PC-9 (cell line): ENCODE measurements around the gene UBXN11. TPM values are rescaled to one million over a fixed set of nuclear protein-coding genes. Genes with fewer than 3 reads are reported as not detected.

Experiments used
- BruUV-seq: library from RNA; stranded (reverse); fragments of 400-500 nt; replicated peaks from 2 replicates; lab custom pipeline; 2021; lab: Mats Ljungman, UMichigan
- CTCF ChIA-PET: fragments of 300-600 bp; sonication (Branson Sonifier 250); formaldehyde crosslinking; loops from one replicate; lab custom pipeline; 2022; ENCODE audit warnings: antibody characterized with exemption; lab: Charles Lee
- POLR2A ChIA-PET: fragments of 300-600 bp; sonication (Branson Sonifier 250); formaldehyde crosslinking; loops from one replicate; lab custom pipeline; 2022; ENCODE audit warnings: antibody characterized with exemption; ENCODE audit not compliant: unreplicated experiment; lab: Charles Lee
- DNase-seq, 2 experiments: peaks; one replicate each; pipeline versions ENCODE4 v3.0.0 to v3.0.0-alpha.2; 2015 to 2022; ENCODE audit warnings: mixed read lengths in 1 of 2
- H2AFZ ChIP-seq: fragments of 200-600 bp; sonication (generic); 2 replicates; pipeline ENCODE4 v1.8.1; 2017; ENCODE audit warnings: antibody characterized with exemption
- H3F3A ChIP-seq: fragments of 200-600 bp; sonication (generic); 2 replicates; pipeline ENCODE4 v1.8.1; 2017; ENCODE audit warnings: antibody characterized with exemption, mild to moderate bottlenecking, low read depth; ENCODE audit not compliant: insufficient read depth
- H3K27ac ChIP-seq: fragments of 200-600 bp; sonication (generic); 2 replicates; pipeline ENCODE4 v1.6.1; 2016; ENCODE audit warnings: mixed run types
- H3K27me3 ChIP-seq: fragments of 200-600 bp; sonication (generic); 2 replicates; pipeline ENCODE4 v1.6.1; 2016; ENCODE audit warnings: low read depth, mixed run types; ENCODE audit not compliant: insufficient read depth
- H3K36me3 ChIP-seq: fragments of 200-600 bp; sonication (generic); 2 replicates; pipeline ENCODE4 v1.6.1; 2016; ENCODE audit warnings: low read depth, mixed run types
- H3K4me1 ChIP-seq: fragments of 200-600 bp; sonication (generic); replicated peaks from 2 replicates; pipeline ENCODE4 v1.6.1; 2016; ENCODE audit warnings: mixed run types; ENCODE audit not compliant: insufficient read depth
- H3K4me2 ChIP-seq: fragments of 200-600 bp; sonication (generic); 2 replicates; pipeline ENCODE4 v1.6.1; 2017; ENCODE audit warnings: mixed run types
- H3K4me3 ChIP-seq: fragments of 200-600 bp; sonication (generic); 2 replicates; pipeline ENCODE4 v1.6.1; 2016; ENCODE audit warnings: mixed run types
- H3K79me2 ChIP-seq: fragments of 200-600 bp; sonication (generic); 2 replicates; pipeline ENCODE4 v1.6.1; 2017; ENCODE audit warnings: low read depth, mixed run types
- H3K9me2 ChIP-seq: fragments of 200-600 bp; sonication (generic); 2 replicates; pipeline ENCODE4 v1.8.1; 2017; ENCODE audit warnings: mild to moderate bottlenecking; ENCODE audit not compliant: insufficient read depth
- H3K9me3 ChIP-seq: fragments of 200-600 bp; sonication (generic); 2 replicates; pipeline ENCODE4 v1.8.1; 2016; ENCODE audit warnings: low read depth; ENCODE audit not compliant: insufficient read depth
- H4K20me1 ChIP-seq: fragments of 200-600 bp; sonication (generic); 2 replicates; pipeline ENCODE4 v1.8.1; 2017; ENCODE audit not compliant: insufficient read depth
- CTCF ChIP-seq: fragments of 200-600 bp; sonication (generic); conservative IDR thresholded peaks from 2 replicates; pipeline ENCODE4 v1.6.1; 2017; ENCODE audit warnings: mixed run types, antibody characterized with exemption, mild to moderate bottlenecking, moderate library complexity
- EZH2 ChIP-seq: fragments of 200-600 bp; sonication (generic); IDR thresholded peaks from 2 replicates; pipeline ENCODE4 v1.8.0; 2017; ENCODE audit warnings: antibody characterized with exemption, low read depth
- intact Hi-C: fragments of 100-400 bp; cut with micrococcal nuclease; formaldehyde crosslinking; loops from one replicate; pipeline ENCODE4 v1.10.0; 2022; ENCODE audit not compliant: unreplicated experiment
- total RNA-seq: library from RNA; stranded (reverse); gene quantifications from 2 replicates; pipeline ENCODE4 v1.2.3, GENCODE V29; 2021

The UBXN11 gene
- total RNA-seq, 1 experiment from 2014 or later, result 57.2 TPM

GRCh38 chr1:26337625-26338024 is 31.2 kb upstream of the UBXN11 start:
- H3K36me3 ChIP-seq, result no peaks in the 10 kb centered on the region
- no peaks in the 10 kb centered on the region for H3K27me3 ChIP-seq
- no peaks in the 10 kb centered on the region for H3K9me3 ChIP-seq
- no peaks in the 10 kb centered on the region for H3K4me1 ChIP-seq
- H3K79me2 ChIP-seq, result no peaks in the 10 kb centered on the region
- TF ChIP-seq EZH2, result no peak
- no peak overlapping the region for H3K27ac ChIP-seq
- intact Hi-C loops, result no loop called here
- 0 out of 2 replicates have a peak, but pooled peaks cover 3% of the 10 kb centered on the region for H3F3A ChIP-seq
- H3K9me2 ChIP-seq, result no peaks in the 10 kb centered on the region
- BruUV-seq, result no TSS peak
- ChIA-PET CTCF (interaction anchor here (0.6 kb wide), 1 partner anchor 10 kb away, joined by 3 read pairs; no protein-coding TSS in a partner anchor), POLR2A (no interaction called here)
- no peak for DNase-seq
- no peak overlapping the region for H3K4me3 ChIP-seq
- H3K4me2 ChIP-seq, result no peak overlapping the region
- no peaks in the 10 kb centered on the region for H4K20me1 ChIP-seq
- no peak overlapping the region for H2AFZ ChIP-seq

- H3K9me2 ChIP-seq, result no peaks in the 10 kb centered on the region
- no TSS peak for BruUV-seq
- H3K36me3 ChIP-seq, result no peaks in the 10 kb centered on the region
- no peak overlapping the region for H3K4me3 ChIP-seq
- H3K9me3 ChIP-seq, result no peaks in the 10 kb centered on the region
- intact Hi-C loops, result no loop called here
- H4K20me1 ChIP-seq, result no peaks in the 10 kb centered on the region
- no peak for TF ChIP-seq CTCF
- no peak for TF ChIP-seq EZH2
- H3F3A ChIP-seq, result 0 out of 2 replicates have a peak, but pooled peaks cover 3% of the 10 kb centered on the region
- H3K4me1 ChIP-seq, result no peaks in the 10 kb centered on the region
- no peak for DNase-seq
- no peaks in the 10 kb centered on the region for H3K79me2 ChIP-seq
- no peak overlapping the region for H2AFZ ChIP-seq
- no peak overlapping the region for H3K4me2 ChIP-seq
- ChIA-PET POLR2A (no interaction called here), CTCF (no interaction called here)
- no peak overlapping the region for H3K27ac ChIP-seq
- H3K27me3 ChIP-seq, result no peaks in the 10 kb centered on the region
Measured at GRCh38 chr1:26337206-26337535, 30.7 kb upstream of the UBXN11 start.

GRCh38 chr1:26336477-26337205 is 30.2 kb upstream of the UBXN11 start:
- Histone ChIP-seq H3F3A (0 out of 2 replicates have a peak, but pooled peaks cover 3% of the 10 kb centered on the region), H3K4me3 (no peak overlapping the region), H3K4me2 (peak overlapping the region; percentile 13; the same call in 1 of the 2 replicates), H3K27me3 (no peaks in the 10 kb centered on the region), H3K36me3 (no peaks in the 10 kb centered on the region), H3K27ac (no peak overlapping the region), H3K79me2 (no peaks in the 10 kb centered on the region), H3K4me1 (no peaks in the 10 kb centered on the region), H3K9me2 (no peaks in the 10 kb centered on the region), H2AFZ (no peak overlapping the region), H3K9me3 (no peaks in the 10 kb centered on the region), H4K20me1 (no peaks in the 10 kb centered on the region)
- CTCF ChIA-PET, result no interaction called here
- intact Hi-C loops, result no loop called here
- peak; percentile 42 to 62 for DNase-seq
- no peak for TF ChIP-seq EZH2
- TF ChIP-seq CTCF, result no peak
- no TSS peak for BruUV-seq
- POLR2A ChIA-PET, result no interaction called here
